Chondrocyte (in vitro differentiated cells): ENCODE measurements around the gene PRLH. TPM values are rescaled to one million over a fixed set of nuclear protein-coding genes. Genes with fewer than 3 reads are reported as not detected.
"Not testable (repeated sequence)": the region's sequence is repeated elsewhere in the genome, so short reads cannot be mapped to it uniquely, and the experiment has no call there.

ENCODE experiments used
- DNase-seq: peaks from one replicate; pipeline ENCODE4 v3.0.0; 2021; ENCODE audit warnings: mixed read lengths, low spot score
- H3K27ac Mint-ChIP-seq: one replicate; pipeline ENCODE4 v1.8.0; 2021; ENCODE audit warnings: mild to moderate bottlenecking, moderate library complexity, mixed read lengths; ENCODE audit not compliant: unreplicated experiment
- H3K27me3 Mint-ChIP-seq: 2 replicates; pipeline ENCODE4 v1.8.0; 2021; ENCODE audit warnings: low read depth, mixed read lengths
- H3K36me3 Mint-ChIP-seq: 2 replicates; pipeline ENCODE4 v1.8.0; 2021; ENCODE audit warnings: low read depth, mixed read lengths
- H3K4me1 Mint-ChIP-seq: 2 replicates; pipeline ENCODE4 v1.8.0; 2021; ENCODE audit warnings: low read depth, mild to moderate bottlenecking, mixed read lengths
- H3K4me3 Mint-ChIP-seq: one replicate; pipeline ENCODE4 v1.8.0; 2021; ENCODE audit warnings: mild to moderate bottlenecking, moderate library complexity, mixed read lengths; ENCODE audit not compliant: unreplicated experiment
- H3K9me3 Mint-ChIP-seq: 2 replicates; pipeline ENCODE4 v1.8.0; 2021; ENCODE audit warnings: low read depth, mixed read lengths
- CTCF ChIP-seq: fragments of 200-600 bp; sonication (generic); IDR thresholded peaks from 2 replicates; pipeline ENCODE4 v1.5.0; 2021; ENCODE audit warnings: antibody characterized with exemption, mild to moderate bottlenecking, moderate library complexity
- total RNA-seq: library from RNA; stranded (reverse); gene quantifications from 3 replicates; pipeline ENCODE4 v1.2.1, GENCODE V29; 2021

Gene PRLH
- total RNA-seq, 1 donor from 2014 or later, result not detected

GRCh38 chr2:237604391-237604790, 38.0 kb downstream of the PRLH start:
- Mint-ChIP-seq H3K4me3 (no peak overlapping the region), H3K4me1 (peaks cover 24% of the 10 kb centered on the region), H3K27me3 (no peaks in the 10 kb centered on the region), H3K9me3 (no peaks in the 10 kb centered on the region), H3K27ac (no peak overlapping the region), H3K36me3 (no peaks in the 10 kb centered on the region)
- TF ChIP-seq CTCF, result no peak
- no peak for DNase-seq

- DNase-seq, result no peak
- peak; percentile 49 for TF ChIP-seq CTCF
- Mint-ChIP-seq H3K36me3 (no peaks in the 10 kb centered on the region), H3K27me3 (no peaks in the 10 kb centered on the region), H3K9me3 (no peaks in the 10 kb centered on the region), H3K4me1 (peaks cover 21% of the 10 kb centered on the region), H3K4me3 (no peak overlapping the region), H3K27ac (no peak overlapping the region)
Measured at GRCh38 chr2:237604960-237605359, 38.6 kb downstream of the PRLH start.

- not testable (repeated sequence) for H3K27ac Mint-ChIP-seq, H3K4me3 Mint-ChIP-seq, H3K9me3 Mint-ChIP-seq, H3K36me3 Mint-ChIP-seq, H3K27me3 Mint-ChIP-seq, DNase-seq
- peaks cover 13% of the 10 kb centered on the region for H3K4me1 Mint-ChIP-seq
Measured at GRCh38 chr2:237606522-237606921, 40.1 kb downstream of the PRLH start.

- H3K4me3 Mint-ChIP-seq, result no peak overlapping the region
- no peak for TF ChIP-seq CTCF
- H3K36me3 Mint-ChIP-seq, result no peaks in the 10 kb centered on the region
- H3K27me3 Mint-ChIP-seq, result no peaks in the 10 kb centered on the region
- peaks cover 31% of the 10 kb centered on the region for H3K4me1 Mint-ChIP-seq
- DNase-seq, result no peak
- H3K27ac Mint-ChIP-seq, result no peak overlapping the region
- H3K9me3 Mint-ChIP-seq, result no peaks in the 10 kb centered on the region
Measured at GRCh38 chr2:237612527-237613357, 46.4 kb downstream of the PRLH start.

- Mint-ChIP-seq H3K4me3 (no peak overlapping the region), H3K27ac (no peak overlapping the region), H3K36me3 (no peaks in the 10 kb centered on the region)
Measured at GRCh38 chr2:237613679-237614078, 47.3 kb downstream of the PRLH start.

More at GRCh38 chr2:237613679-237614078, 47.3 kb downstream of the PRLH start:
- H3K27me3 Mint-ChIP-seq, result no peaks in the 10 kb centered on the region
- DNase-seq, result no peak
- peaks cover 40% of the 10 kb centered on the region for H3K4me1 Mint-ChIP-seq
- H3K9me3 Mint-ChIP-seq, result peaks cover 2% of the 10 kb centered on the region
- no peak for TF ChIP-seq CTCF
